HepG2 (cell line): ENCODE measurements around the gene ICE2. TPM values are rescaled to one million over a fixed set of nuclear protein-coding genes. Genes with fewer than 3 reads are reported as not detected.

Experiments used
- ATAC-seq: fragments of 200-7000 bp; cut with Tn5 transposase; 3 replicates; pipeline ENCODE4 v1.9.1; 2020; ENCODE audit warnings: mild to moderate bottlenecking, moderate library complexity
- BruUV-seq: library from RNA; stranded (reverse); fragments of 400-500 nt; replicated peaks from 2 replicates; lab custom pipeline; 2021; lab: Mats Ljungman, UMichigan
- CTCF ChIA-PET: fragments of 300-600 bp; formaldehyde crosslinking; extraction: SDS; loops from one replicate; lab custom pipeline; 2021; ENCODE audit warnings: low total read pairs, inconsistent platforms, low intra/inter-chr PET ratio; lab: Yijun Ruan, JAX
- POLR2A ChIA-PET: fragments of 350-600 bp; sonication (Branson Sonifier 250); formaldehyde crosslinking; loops from one replicate; lab custom pipeline; 2020; ENCODE audit warnings: antibody characterized with exemption, inconsistent platforms; lab: Yijun Ruan, JAX
- DNase-seq: peaks from one replicate; pipeline ENCODE4 v3.0.0-alpha.2; 2015; ENCODE audit warnings: low spot score
- FAIRE-seq: peaks from 3 replicates; lab custom pipeline; 2011; peaks lifted over from hg19 to GRCh38; lab: Jason Lieb, UNC
- H2AFZ ChIP-seq: one replicate; pipeline ENCODE4 v1.6.1; 2011; ENCODE audit warnings: low read length, inconsistent platforms
- H3K27ac ChIP-seq: fragments of 300-600 bp; 3 replicates; pipeline ENCODE4 v1.8.0; 2011; ENCODE audit warnings: mixed run types, mild to moderate bottlenecking, mixed read lengths, low read length, inconsistent platforms; ENCODE audit not compliant: insufficient read depth; ENCODE audit errors: extremely low read length
- H3K27me3 ChIP-seq, 2 experiments: fragments of 200-600 bp in 1 of 2; 2 replicates in 1 of 2; 3 replicates in 1 of 2; pipeline versions ENCODE4 v1.6.0 to v1.8.0; 2011; ENCODE audit warnings: low read length in 2 of 2, mild to moderate bottlenecking in 2 of 2, moderate library complexity in 2 of 2, inconsistent platforms in 1 of 2; ENCODE audit not compliant: insufficient read depth in 2 of 2, control insufficient read depth in 1 of 2
- H3K36me3 ChIP-seq, 2 experiments: fragments of 200-600 bp in 1 of 2; replicated peaks in 1 of 2; 2 replicates in 1 of 2; 3 replicates in 1 of 2; pipeline versions ENCODE4 v1.5.1 to v1.8.0; 2011; ENCODE audit warnings: low read length in 2 of 2, inconsistent platforms in 1 of 2; ENCODE audit not compliant: insufficient read depth in 2 of 2, control insufficient read depth in 1 of 2
- H3K4me1 ChIP-seq: 2 replicates; pipeline ENCODE4 v1.5.1; 2012; ENCODE audit warnings: low read length, inconsistent platforms; ENCODE audit not compliant: insufficient read depth
- H3K4me2 ChIP-seq: 2 replicates; pipeline ENCODE4 v1.6.0; 2011; ENCODE audit warnings: low read depth, low read length, inconsistent platforms
- H3K4me3 ChIP-seq, 3 experiments: fragments of 200-600 bp in 1 of 3; sonication (generic), shearing (Covaris generic) in 1 of 3; replicated peaks in 1 of 3; 2 replicates each; pipeline ENCODE4 v1.5.1; 2011 to 2016; ENCODE audit warnings: low read length in 3 of 3, inconsistent platforms in 2 of 3, low read depth in 2 of 3, mild to moderate bottlenecking in 2 of 3, control low read depth in 1 of 3, mixed read lengths in 1 of 3; ENCODE audit not compliant: insufficient read depth in 1 of 3
- H3K79me2 ChIP-seq: one replicate; pipeline ENCODE4 v1.6.1; 2011; ENCODE audit warnings: low read length, inconsistent platforms; ENCODE audit not compliant: insufficient read depth
- H3K9ac ChIP-seq: 2 replicates; pipeline ENCODE4 v1.6.0; 2011; ENCODE audit warnings: mild to moderate bottlenecking, low read depth, low read length, inconsistent platforms; ENCODE audit not compliant: insufficient read depth
- H3K9me3 ChIP-seq: 2 replicates; pipeline ENCODE4 v1.5.1; 2012; ENCODE audit warnings: mild to moderate bottlenecking, low read length
- H4K20me1 ChIP-seq: 2 replicates; pipeline ENCODE4 v1.6.0; 2011; ENCODE audit warnings: inconsistent platforms, mild to moderate bottlenecking, low read length, moderate library complexity; ENCODE audit not compliant: insufficient read depth
- CSRNP1 ChIP-seq: sonication (generic); formaldehyde crosslinking; IDR thresholded peaks from 2 replicates; pipeline ENCODE4 v1.8.1; 2023; ENCODE audit warnings: mild to moderate bottlenecking, missing genetic modification reagents
- FLYWCH1 ChIP-seq: sonication (generic); formaldehyde crosslinking; IDR thresholded peaks from 2 replicates; pipeline ENCODE4 v1.8.1; 2023; ENCODE audit warnings: mild to moderate bottlenecking, missing genetic modification reagents
- HNF4A ChIP-seq: sonication (generic); formaldehyde crosslinking; IDR thresholded peaks from 2 replicates; pipeline ENCODE4 v1.4.0; 2020; ENCODE audit warnings: missing genetic modification reagents
- RBM22 ChIP-seq: fragments of 200-400 bp; formaldehyde crosslinking; optimal IDR thresholded peaks from 2 replicates; pipeline ENCODE3; 2017; ENCODE audit warnings: mild to moderate bottlenecking, low read length, moderate library complexity
- REXO4 ChIP-seq: sonication (generic); formaldehyde crosslinking; IDR thresholded peaks from 2 replicates; pipeline ENCODE4 v1.8.0; 2022; ENCODE audit warnings: missing genetic modification reagents, mild to moderate bottlenecking, borderline replicate concordance
- SMYD3 ChIP-seq: sonication (generic); formaldehyde crosslinking; IDR thresholded peaks from 2 replicates; pipeline ENCODE4 v1.8.1; 2023; ENCODE audit warnings: mild to moderate bottlenecking, missing genetic modification reagents
- SUZ12 ChIP-seq: fragments of 150-350 bp; IDR thresholded peaks from 2 replicates; pipeline ENCODE4 v1.6.1; 2014; ENCODE audit warnings: low read depth, low read length
- TBP ChIP-seq: sonication (generic); formaldehyde crosslinking; IDR thresholded peaks from 2 replicates; pipeline ENCODE4 v1.5.0; 2020; ENCODE audit warnings: missing genetic modification reagents
- TCF12 ChIP-seq, 2 experiments: fragments of 450-650 bp in 1 of 2; sonication (generic) in 1 of 2; formaldehyde crosslinking in 1 of 2; IDR thresholded peaks; 2 replicates each; pipeline versions ENCODE4 v1.6.1 to v1.8.0; 2017 to 2022; ENCODE audit warnings: antibody characterized with exemption in 1 of 2, mild to moderate bottlenecking in 1 of 2, missing genetic modification reagents in 1 of 2, moderate library complexity in 1 of 2
- ZBTB10 ChIP-seq: sonication (generic); formaldehyde crosslinking; IDR thresholded peaks from 2 replicates; pipeline ENCODE4 v1.4.0; 2020; ENCODE audit warnings: missing genetic modification reagents, borderline replicate concordance
- ZBTB7A ChIP-seq: sonication (generic); formaldehyde crosslinking; IDR thresholded peaks from 2 replicates; pipeline ENCODE4 v1.8.0; 2022; ENCODE audit warnings: mild to moderate bottlenecking, missing genetic modification reagents
- ZNF160 ChIP-seq: sonication (generic); formaldehyde crosslinking; IDR thresholded peaks from 2 replicates; pipeline ENCODE4 v1.8.0; 2022; ENCODE audit warnings: mild to moderate bottlenecking, inconsistent platforms, missing genetic modification reagents
- ZNF329 ChIP-seq: sonication (generic); formaldehyde crosslinking; IDR thresholded peaks from 2 replicates; pipeline ENCODE4 v1.9.0; 2021; ENCODE audit warnings: low read depth, mild to moderate bottlenecking, missing genetic modification reagents
- ZNF430 ChIP-seq: sonication (generic); formaldehyde crosslinking; IDR thresholded peaks from 2 replicates; pipeline ENCODE4 v1.9.0; 2021; ENCODE audit warnings: mild to moderate bottlenecking, missing genetic modification reagents
- ZNF660 ChIP-seq: sonication (generic); formaldehyde crosslinking; IDR thresholded peaks from 2 replicates; pipeline ENCODE4 v1.5.1; 2020; ENCODE audit warnings: mild to moderate bottlenecking, low read depth, missing genetic modification reagents, borderline replicate concordance
- ZNF709 ChIP-seq: sonication (generic); formaldehyde crosslinking; IDR thresholded peaks from 2 replicates; pipeline ENCODE4 v1.5.0; 2020; ENCODE audit warnings: mild to moderate bottlenecking, missing genetic modification reagents
- ZNF710 ChIP-seq: sonication (generic); formaldehyde crosslinking; IDR thresholded peaks from 2 replicates; pipeline ENCODE4 v1.5.0; 2020; ENCODE audit warnings: mild to moderate bottlenecking, missing genetic modification reagents, borderline replicate concordance
- WGBS: methylation state at CpG from one replicate; pipeline ENCODE4 v1.1.6; 2017; ENCODE audit warnings: low lambda C conversion rate; 5-methylcytosine and 5-hydroxymethylcytosine counted together
- in situ Hi-C: cut with HindIII; loops from 2 replicates; pipeline ENCODE4 v1.10.0; 2017; ENCODE audit warnings: low pct_unique_long_range_greater_than_20kb; ENCODE audit not compliant: extremely low pct_ligation_motif_present
- intact Hi-C: fragments of 100-400 bp; cut with micrococcal nuclease; formaldehyde crosslinking; loops from one replicate; pipeline ENCODE4 v1.10.0; 2022; ENCODE audit not compliant: unreplicated experiment
- polyA plus RNA-seq, 8 experiments: library from polyadenylated mRNA; depleted of rRNA in 3 of 8; stranded (reverse) in 7 of 8; unstranded in 1 of 8; fragments of >200 nt; fragmentation: Illumina TruSeq in 4 of 8; extraction: Trizol in 4 of 8; gene quantifications; 2 replicates each; pipeline versions ENCODE4 v1.2.1 to v1.2.3, GENCODE V29; 2011 to 2016; ENCODE audit warnings: low read depth in 4 of 8, missing spikeins in 1 of 8, mixed read lengths in 1 of 8; ENCODE audit not compliant: insufficient read depth in 1 of 8
- total RNA-seq, 5 experiments: library from RNA; depleted of rRNA; stranded (reverse); fragments of >200 nt; fragmentation: Illumina TruSeq; extraction: Trizol; gene quantifications; 2 replicates each; pipeline ENCODE4 v1.2.3, GENCODE V29; 2016; ENCODE audit warnings: low read depth in 1 of 5

The ICE2 gene
- total and polyA plus RNA-seq, 2 of the 13 experiments (the other 11 are each of a cell fraction or from before 2014, with no cell fraction given), result 24.8 to 26.4 TPM

GRCh38 chr15:60464836-60465630, 13.9 kb downstream of the ICE2 start:
- FAIRE-seq, result no peak
- POLR2A ChIA-PET, result interaction anchor here (0.6 kb wide), 1 partner anchor 54 kb away, joined by 3 read pairs; no protein-coding TSS in a partner anchor
- no peak overlapping the region for H3K27ac ChIP-seq
- intact Hi-C loops, result no loop called here
- TF ChIP-seq SMYD3 (CRISPR knock-in tag) (no peak), ZNF160 (CRISPR knock-in tag) (no peak), REXO4 (no peak), ZNF329 (CRISPR knock-in tag) (no peak), SUZ12 (no peak), ZNF709 (CRISPR knock-in tag) (no peak), TBP (no peak), ZNF430 (CRISPR knock-in tag) (no peak), RBM22 (no peak), TCF12 (IDR thresholded peaks at IDR 0.05) (no peak), TCF12 (CRISPR knock-in tag; IDR thresholded peaks at IDR 0.05) (no peak), FLYWCH1 (CRISPR knock-in tag) (no peak), ZBTB7A (CRISPR knock-in tag) (no peak), CSRNP1 (no peak), HNF4A (CRISPR knock-in tag) (no peak), ZBTB10 (CRISPR knock-in tag) (no peak), ZNF710 (CRISPR knock-in tag) (no peak), ZNF660 (CRISPR knock-in tag) (no peak)
- TF ChIP-seq, all 625 proteins: peak for 0
- Histone ChIP-seq H3K4me2 (no peak overlapping the region), H3K9me3 (no peaks in the 10 kb centered on the region), H3K4me3 (no peak overlapping the region), H4K20me1 (no peaks in the 10 kb centered on the region), H3K36me3 (peaks cover 1 to 40% of the 10 kb centered on the region in 2 experiments; a peak in 4 of 5 replicates), H2AFZ (no peak overlapping the region), H3K4me1 (peaks cover 6% of the 10 kb centered on the region), H3K27me3 (no peaks in the 10 kb centered on the region), H3K79me2 (peaks cover 2% of the 10 kb centered on the region), H3K9ac (no peak overlapping the region)
- no peak for DNase-seq
- no TSS peak for BruUV-seq
- CTCF ChIA-PET, result no interaction called here
- 94% methylated on average over 7 of the region's 7 CpGs for WGBS
- no peak for ATAC-seq
- in situ Hi-C loops, result loop anchor here (25.0 kb wide), 1 partner anchor 778 kb away; the partner anchor contains the start of gene BNIP2
